Subcutaneous adipose tissue (tissue), 4 donors: ENCODE measurements around the gene ZNF575. TPM values are rescaled to one million over a fixed set of nuclear protein-coding genes. Genes with fewer than 3 reads are reported as not detected.

Source experiments
- CTCF ChIP-seq: fragments of 450-650 bp; IDR thresholded peaks from one replicate; pipeline ENCODE4 v1.5.1; 2016; ENCODE audit warnings: low read depth, mild to moderate bottlenecking, control low read depth, antibody characterized with exemption, moderate library complexity
- total RNA-seq, 4 donors: library from RNA; depleted of rRNA; stranded (reverse); fragments of >200 nt; gene quantifications; one replicate each; pipeline ENCODE4 v1.1.0, GENCODE V29; 2016

Gene ZNF575
- total RNA-seq, 4 donors from 2014 or later: 0.44 to 3.2 TPM; not detected in 2

GRCh38 chr19:43570174-43570791 is 37.3 kb downstream of the ZNF575 start:
- TF ChIP-seq CTCF: no peak

- TF ChIP-seq CTCF: no peak
Observed at GRCh38 chr19:43572171-43572588, 39.2 kb downstream of the ZNF575 start.

GRCh38 chr19:43574424-43575155 is 41.6 kb downstream of the ZNF575 start:
- TF ChIP-seq CTCF: no peak

- TF ChIP-seq CTCF: no peak
Observed at GRCh38 chr19:43575156-43575950, 42.4 kb downstream of the ZNF575 start, which contains the start of the genes PINLYP and XRCC1. TSS of gene PINLYP (plus strand) at chr19:43575801. CDS start at chr19:43577192, 1,391 bp downstream. TSS of gene XRCC1 (minus strand) at chr19:43575527. CDS start at chr19:43575458, 69 bp downstream.

- no peak for TF ChIP-seq CTCF
Observed at GRCh38 chr19:43575955-43576878, 43.2 kb downstream of the ZNF575 start.

- TF ChIP-seq CTCF: no peak
Observed at GRCh38 chr19:43578787-43579186, 45.8 kb downstream of the ZNF575 start.
